CD14-positive monocyte (primary cell): ENCODE data around the gene DNAI1. TPM values are rescaled to one million over a fixed set of nuclear protein-coding genes. Genes with fewer than 3 reads are reported as not detected.

ENCODE experiments used
- DNase-seq, 3 donors: peaks; one replicate each; pipeline ENCODE4 v3.0.0-alpha.2; 2011 to 2022
- H2AFZ ChIP-seq: 2 replicates; pipeline ENCODE4 v1.6.0; 2012; ENCODE audit warnings: mild to moderate bottlenecking, low read depth, low read length, inconsistent platforms; ENCODE audit not compliant: insufficient read depth, poor library complexity, severe bottlenecking
- H3K27ac ChIP-seq, 2 donors: 1 replicate in 1 of 2; 2 replicates in 1 of 2; pipeline ENCODE4 v1.5.1; 2012 to 2013; ENCODE audit warnings: low read length in 2 of 2, control low read depth in 1 of 2, inconsistent platforms in 1 of 2, low read depth in 1 of 2, mild to moderate bottlenecking in 1 of 2
- H3K27me3 ChIP-seq, 2 donors: one replicate each; pipeline versions ENCODE4 v1.6.0 to v1.6.1; 2011 to 2013; ENCODE audit warnings: low read length in 2 of 2; ENCODE audit not compliant: control insufficient read depth in 2 of 2, insufficient read depth in 2 of 2
- H3K36me3 ChIP-seq, 2 donors: replicated peaks in 1 of 2; 1 replicate in 1 of 2; 2 replicates in 1 of 2; pipeline versions ENCODE4 v1.5.1 to v1.6.1; 2012 to 2013; ENCODE audit warnings: low read length in 2 of 2, control low read depth in 1 of 2, inconsistent platforms in 1 of 2, mild to moderate bottlenecking in 1 of 2; ENCODE audit not compliant: insufficient read depth in 2 of 2, control insufficient read depth in 1 of 2
- H3K4me1 ChIP-seq, 2 donors: 1 replicate in 1 of 2; 2 replicates in 1 of 2; pipeline versions ENCODE4 v1.5.1 to v1.6.1; 2012 to 2013; ENCODE audit warnings: low read length in 2 of 2, control low read depth in 1 of 2, inconsistent platforms in 1 of 2, mild to moderate bottlenecking in 1 of 2, moderate library complexity in 1 of 2; ENCODE audit not compliant: insufficient read depth in 2 of 2, control insufficient read depth in 1 of 2
- H3K4me2 ChIP-seq: replicated peaks from 2 replicates; pipeline ENCODE3; 2012; ENCODE audit warnings: low read length, moderate library complexity, mild to moderate bottlenecking; ENCODE audit not compliant: poor library complexity, severe bottlenecking; ENCODE audit errors: extremely low read depth
- H3K4me3 ChIP-seq, 3 experiments: fragments of 200-600 bp in 1 of 3; sonication (generic) in 1 of 3; replicated peaks in 1 of 3; 1 replicate in 2 of 3; 2 replicates in 1 of 3; pipeline ENCODE4 v1.5.1; 2011 to 2013; ENCODE audit warnings: low read length in 3 of 3, mild to moderate bottlenecking in 3 of 3, control low read depth in 2 of 3, low read depth in 2 of 3, inconsistent platforms in 1 of 3, moderate library complexity in 1 of 3
- H3K79me2 ChIP-seq: 2 replicates; pipeline ENCODE4 v1.6.0; 2012; ENCODE audit warnings: mild to moderate bottlenecking, control low read depth, inconsistent platforms, low read length, moderate library complexity; ENCODE audit not compliant: insufficient read depth
- H3K9ac ChIP-seq: 2 replicates; pipeline ENCODE4 v1.6.0; 2017; ENCODE audit warnings: low read length, mild to moderate bottlenecking; ENCODE audit not compliant: insufficient read depth, poor library complexity, severe bottlenecking
- H3K9me3 ChIP-seq, 2 donors: replicated peaks in 1 of 2; 1 replicate in 1 of 2; 2 replicates in 1 of 2; pipeline versions ENCODE4 v1.5.1 to v1.6.1; 2012 to 2013; ENCODE audit warnings: low read length in 2 of 2, control low read depth in 1 of 2; ENCODE audit not compliant: control insufficient read depth in 1 of 2, insufficient read depth in 1 of 2
- H4K20me1 ChIP-seq: 2 replicates; pipeline ENCODE4 v1.6.0; 2012; ENCODE audit warnings: mild to moderate bottlenecking, low read length, control low read depth, moderate library complexity; ENCODE audit not compliant: insufficient read depth
- H3K27ac Mint-ChIP-seq, 7 donors: one replicate each; pipeline ENCODE4 v1.8.0; 2020; ENCODE audit warnings: mild to moderate bottlenecking in 7 of 7, mixed read lengths in 7 of 7, moderate library complexity in 6 of 7, inconsistent platforms in 2 of 7
- H3K27me3 Mint-ChIP-seq, 3 donors: one replicate each; pipeline ENCODE4 v1.8.0; 2021 to 2022; ENCODE audit warnings: low read depth in 3 of 3, mild to moderate bottlenecking in 3 of 3, mixed read lengths in 3 of 3, moderate library complexity in 3 of 3, inconsistent platforms in 1 of 3
- H3K36me3 Mint-ChIP-seq, 2 donors: one replicate each; pipeline ENCODE4 v1.8.0; 2020; ENCODE audit warnings: mixed read lengths in 2 of 2, inconsistent platforms in 1 of 2, mild to moderate bottlenecking in 1 of 2
- H3K4me1 Mint-ChIP-seq: one replicate; pipeline ENCODE4 v1.8.0; 2020; ENCODE audit warnings: mild to moderate bottlenecking, mixed read lengths
- H3K4me3 Mint-ChIP-seq, 2 donors: one replicate each; pipeline ENCODE4 v1.8.0; 2020; ENCODE audit warnings: mild to moderate bottlenecking in 2 of 2, mixed read lengths in 2 of 2, moderate library complexity in 1 of 2
- H3K9me3 Mint-ChIP-seq, 7 donors: one replicate each; pipeline ENCODE4 v1.8.0; 2020 to 2022; ENCODE audit warnings: mixed read lengths in 7 of 7, mild to moderate bottlenecking in 6 of 7, moderate library complexity in 6 of 7, inconsistent platforms in 2 of 7
- WGBS: methylation state at CpG from one replicate; pipeline ENCODE4 v1.1.5; 2013; ENCODE audit warnings: missing lambda C conversion rate; ENCODE audit not compliant: insufficient coverage; 5-methylcytosine and 5-hydroxymethylcytosine counted together
- intact Hi-C, 2 donors: fragments of 100-400 bp; cut with micrococcal nuclease; formaldehyde crosslinking; loops; one replicate each; pipeline versions ENCODE4 v1.15.0 to v1.15.1; 2023
- polyA plus RNA-seq, 3 donors: library from polyadenylated mRNA; depleted of rRNA in 1 of 3; unstranded in 2 of 3; stranded (reverse) in 1 of 3; fragments of 300-500 nt in 2 of 3; fragments of >200 nt in 1 of 3; fragmentation: Illumina TruSeq in 2 of 3; gene quantifications; 1 replicate in 2 of 3; 2 replicates in 1 of 3; pipeline ENCODE4 v1.2.3, GENCODE V29; 2012 to 2021
- TF ChIP-seq, protein P1 (sequence below): fragments of 200-600 bp; IDR thresholded peaks from one replicate; pipeline ENCODE4 v1.8.0; 2022; ENCODE audit warnings: antibody characterized with exemption, mild to moderate bottlenecking

DNAI1 gene
- polyA plus RNA-seq, 3 donors = not detected

DNA sequence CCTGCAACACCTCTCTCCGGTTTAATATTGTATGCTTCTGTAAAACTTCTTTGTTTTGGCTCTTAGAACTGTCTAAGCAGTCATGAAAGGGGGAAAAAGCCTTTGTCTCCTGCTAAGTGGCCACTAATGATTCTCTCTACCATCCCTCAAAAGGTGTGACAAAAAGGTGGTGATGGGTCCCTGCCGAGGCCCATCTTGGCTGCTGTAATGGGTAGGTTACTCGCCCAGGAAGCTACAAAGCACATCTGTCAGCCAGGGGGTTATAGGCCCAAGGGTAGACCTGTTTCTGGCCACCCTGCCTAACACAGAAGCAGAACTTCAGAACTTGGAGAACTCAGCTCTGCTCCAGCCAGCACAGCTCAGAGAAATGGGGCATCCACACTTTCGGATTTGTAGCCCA, 1.9 kb upstream of the DNAI1 start:
- peak overlapping the region; percentile 99 for H3K4me2 ChIP-seq
- 96% methylated on average over 3 of the region's 4 CpGs for WGBS

DNA sequence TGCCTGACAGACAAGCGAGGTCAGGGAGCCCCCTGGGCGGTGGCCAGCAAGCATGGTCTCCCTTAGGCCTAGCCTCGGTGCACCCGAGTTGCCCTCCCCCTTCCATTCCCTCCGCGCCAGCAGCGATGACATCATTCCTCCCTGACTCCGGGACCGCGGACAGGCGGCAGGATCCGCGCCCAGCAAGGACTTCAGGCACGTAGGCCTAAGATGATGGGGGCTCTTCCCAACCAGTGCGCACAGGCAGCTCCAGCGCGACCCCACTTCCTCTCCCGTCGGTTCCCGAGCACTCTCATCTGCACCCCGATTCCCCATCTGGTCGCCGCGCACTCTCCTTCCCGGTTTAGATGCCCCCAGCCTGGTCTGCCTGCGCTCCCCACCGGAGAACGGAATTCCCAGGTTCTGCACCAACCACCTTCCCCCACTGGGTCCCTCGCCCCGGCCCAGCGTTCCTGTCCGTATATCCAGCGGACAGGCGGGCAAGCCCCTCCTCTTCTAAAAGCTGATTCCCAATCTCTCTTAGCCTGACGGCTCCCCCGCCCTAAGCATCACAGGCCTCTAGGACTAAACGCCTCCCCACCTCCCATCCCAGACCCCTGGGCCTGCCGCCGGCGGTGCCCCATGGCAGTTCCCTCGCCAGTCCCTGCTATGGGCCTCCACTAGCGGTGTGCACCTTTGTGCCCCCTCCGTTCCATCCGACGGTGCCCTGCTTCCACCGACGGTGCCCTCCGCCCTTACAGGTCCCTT, 1.2 kb upstream of the DNAI1 start:
- no peaks in the 10 kb centered on the region for H3K9me3 ChIP-seq
- peaks cover 35% of the 10 kb centered on the region for H4K20me1 ChIP-seq
- peaks cover 34% of the 10 kb centered on the region for H3K4me1 Mint-ChIP-seq
- peaks cover 2 to 15% of the 10 kb centered on the region in 2 donors for H3K27me3 ChIP-seq
- H3K9me3 Mint-ChIP-seq = peaks cover 0 to 4% (median 2%) of the 10 kb centered on the region in 7 donors
- peak overlapping the region; percentile 47 to 79 (median 61) for H3K4me3 ChIP-seq
- intact Hi-C loops = loop anchor here (5.0 to 10.0 kb wide), 5 partner anchors 65 to 157 kb away; partner anchors contain the start of genes RPP25L (in 2 of the 2), ENHO (in 1 of the 2) and MYORG (in 1 of the 2)
- no peaks in the 10 kb centered on the region for H3K36me3 Mint-ChIP-seq
- H3K36me3 ChIP-seq = no peaks in the 10 kb centered on the region
- peak overlapping the region; percentile 92 to 97 for H3K4me3 Mint-ChIP-seq
- 25% methylated on average over 47 of the region's 48 CpGs for WGBS
- TF ChIP-seq, protein P1, sequence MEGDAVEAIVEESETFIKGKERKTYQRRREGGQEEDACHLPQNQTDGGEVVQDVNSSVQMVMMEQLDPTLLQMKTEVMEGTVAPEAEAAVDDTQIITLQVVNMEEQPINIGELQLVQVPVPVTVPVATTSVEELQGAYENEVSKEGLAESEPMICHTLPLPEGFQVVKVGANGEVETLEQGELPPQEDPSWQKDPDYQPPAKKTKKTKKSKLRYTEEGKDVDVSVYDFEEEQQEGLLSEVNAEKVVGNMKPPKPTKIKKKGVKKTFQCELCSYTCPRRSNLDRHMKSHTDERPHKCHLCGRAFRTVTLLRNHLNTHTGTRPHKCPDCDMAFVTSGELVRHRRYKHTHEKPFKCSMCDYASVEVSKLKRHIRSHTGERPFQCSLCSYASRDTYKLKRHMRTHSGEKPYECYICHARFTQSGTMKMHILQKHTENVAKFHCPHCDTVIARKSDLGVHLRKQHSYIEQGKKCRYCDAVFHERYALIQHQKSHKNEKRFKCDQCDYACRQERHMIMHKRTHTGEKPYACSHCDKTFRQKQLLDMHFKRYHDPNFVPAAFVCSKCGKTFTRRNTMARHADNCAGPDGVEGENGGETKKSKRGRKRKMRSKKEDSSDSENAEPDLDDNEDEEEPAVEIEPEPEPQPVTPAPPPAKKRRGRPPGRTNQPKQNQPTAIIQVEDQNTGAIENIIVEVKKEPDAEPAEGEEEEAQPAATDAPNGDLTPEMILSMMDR = no peak
- H3K27me3 Mint-ChIP-seq = peaks cover 23 to 29% (median 25%) of the 10 kb centered on the region in 3 donors
- peak overlapping the region; percentile 89 for H2AFZ ChIP-seq
- H3K79me2 ChIP-seq = peaks cover 15% of the 10 kb centered on the region
- peak overlapping the region in 1 of 2 donors; percentile 38 for H3K27ac ChIP-seq
- DNase-seq = peak in 1 of 3 donors; percentile 13
- H3K9ac ChIP-seq = peak overlapping the region; percentile 65
- H3K27ac Mint-ChIP-seq = peak overlapping the region in 5 of 7 donors; percentile 47 to 86 (median 71)
- H3K4me1 ChIP-seq = peaks cover 28 to 29% of the 10 kb centered on the region in 2 donors
- peak overlapping the region; percentile 99 for H3K4me2 ChIP-seq

More for the DNA sequence above, 1.9 kb upstream of the DNAI1 start:
- Histone ChIP-seq H3K27ac (no peak overlapping the region), H3K4me3 (peak overlapping the region in 1 of 3 experiments; percentile 79), H3K27me3 (peaks cover 0 to 15% of the 10 kb centered on the region in 2 donors), H4K20me1 (peaks cover 38% of the 10 kb centered on the region), H3K4me1 (peaks cover 28 to 29% of the 10 kb centered on the region in 2 donors), H3K9ac (peak overlapping the region; percentile 65), H3K79me2 (peaks cover 15% of the 10 kb centered on the region), H2AFZ (no peak overlapping the region), H3K36me3 (no peaks in the 10 kb centered on the region), H3K9me3 (no peaks in the 10 kb centered on the region)
- TF ChIP-seq, protein P1 = no peak
- H3K27me3 Mint-ChIP-seq = peaks cover 20 to 23% (median 22%) of the 10 kb centered on the region in 3 donors
- H3K4me3 Mint-ChIP-seq = peak overlapping the region; percentile 92 to 97
- intact Hi-C loops = loop anchor here (5.0 to 10.0 kb wide), 5 partner anchors 66 to 158 kb away; partner anchors contain the start of genes RPP25L (in 2 of the 2), ENHO (in 1 of the 2) and MYORG (in 1 of the 2)
- no peak for DNase-seq
- H3K9me3 Mint-ChIP-seq = peaks cover 0 to 4% (median 2%) of the 10 kb centered on the region in 7 donors
- no peak overlapping the region for H3K27ac Mint-ChIP-seq
- H3K36me3 Mint-ChIP-seq = peaks cover 0 to 2% of the 10 kb centered on the region in 2 donors
- H3K4me1 Mint-ChIP-seq = peaks cover 34% of the 10 kb centered on the region
